GM12878 (cell line): Measurements from ENCODE around the gene GTF3A. TPM values are rescaled to one million over a fixed set of nuclear protein-coding genes. Genes with fewer than 3 reads are reported as not detected.
A peak's percentile ranks its signal among the peaks of the same experiment; 100 is the strongest.

Source experiments
- ATAC-seq: fragments of 200-7000 bp; cut with Tn5 transposase; 3 replicates; pipeline ENCODE4 v1.9.1; 2020; ENCODE audit warnings: mild to moderate bottlenecking, moderate library complexity
- BruUV-seq: library from RNA; stranded (reverse); fragments of 400-500 nt; replicated peaks from 2 replicates; lab custom pipeline; 2021; lab: Mats Ljungman, UMichigan
- CTCF ChIA-PET: fragments of 300-600 bp; sonication (Branson Sonifier 250); formaldehyde crosslinking; extraction: SDS; loops from one replicate; lab custom pipeline; 2021; ENCODE audit warnings: inconsistent platforms; lab: Yijun Ruan, JAX
- POLR2A ChIA-PET: fragments of 350-600 bp; formaldehyde crosslinking; extraction: SDS; loops from one replicate; lab custom pipeline; 2021; ENCODE audit warnings: inconsistent platforms; lab: Charles Lee
- RAD21 ChIA-PET: fragments of 300-600 bp; sonication (Branson Sonifier 250); formaldehyde crosslinking; loops from one replicate; lab custom pipeline; 2023; ENCODE audit warnings: antibody characterized with exemption; ENCODE audit not compliant: unreplicated experiment; lab: Charles Lee
- SMC1A ChIA-PET: fragments of 300-600 bp; sonication (Branson Sonifier 250); formaldehyde crosslinking; loops from one replicate; lab custom pipeline; 2023; ENCODE audit not compliant: unreplicated experiment, uncharacterized antibody; lab: Charles Lee
- DNase-seq: peaks from one replicate; pipeline ENCODE4 v3.0.0-alpha.2; 2011; ENCODE audit warnings: low read depth, low spot score
- FAIRE-seq: peaks from 3 replicates; lab custom pipeline; 2011; peaks lifted over from hg19 to GRCh38; lab: Jason Lieb, UNC
- H2AFZ ChIP-seq: 2 replicates; pipeline ENCODE4 v1.6.0; 2011; ENCODE audit warnings: low read depth, low read length, control low read depth; ENCODE audit not compliant: control insufficient read depth
- H3K27ac ChIP-seq: 2 replicates; pipeline ENCODE4 v1.5.1; 2011; ENCODE audit warnings: control low read depth; ENCODE audit not compliant: control insufficient read depth, insufficient read depth
- H3K27me3 ChIP-seq, 2 experiments: replicated peaks in 1 of 2; 2 replicates each; pipeline versions ENCODE4 v1.6.0 to v1.6.1; 2011; ENCODE audit warnings: low read length in 1 of 2; ENCODE audit not compliant: control insufficient read depth in 2 of 2, insufficient read depth in 2 of 2
- H3K36me3 ChIP-seq, 2 experiments: 2 replicates each; pipeline ENCODE4 v1.5.1; 2011; ENCODE audit warnings: low read length in 1 of 2; ENCODE audit not compliant: control insufficient read depth in 2 of 2, insufficient read depth in 2 of 2
- H3K4me1 ChIP-seq: 2 replicates; pipeline ENCODE4 v1.6.1; 2011; ENCODE audit warnings: mild to moderate bottlenecking, low read length, moderate library complexity, mixed read lengths; ENCODE audit not compliant: control insufficient read depth, insufficient read depth
- H3K4me2 ChIP-seq: 2 replicates; pipeline ENCODE4 v1.6.0; 2011; ENCODE audit warnings: control low read depth; ENCODE audit not compliant: control insufficient read depth, insufficient read depth
- H3K4me3 ChIP-seq: fragments of 200-600 bp; sonication (generic); 2 replicates; pipeline ENCODE4 v1.5.1; 2016
- H3K79me2 ChIP-seq: 2 replicates; pipeline ENCODE4 v1.6.0; 2011; ENCODE audit warnings: low read length; ENCODE audit not compliant: control insufficient read depth, insufficient read depth
- H3K9ac ChIP-seq: 2 replicates; pipeline ENCODE4 v1.8.0; 2011; ENCODE audit warnings: low read length, control low read depth, mixed read lengths; ENCODE audit not compliant: control insufficient read depth, insufficient read depth
- H3K9me3 ChIP-seq: replicated peaks from 3 replicates; pipeline ENCODE4 v1.5.1; 2011; ENCODE audit warnings: mild to moderate bottlenecking, low read length; ENCODE audit not compliant: control insufficient read depth, insufficient read depth
- H4K20me1 ChIP-seq: 2 replicates; pipeline ENCODE4 v1.6.0; 2011; ENCODE audit not compliant: control insufficient read depth, insufficient read depth
- CTCF ChIP-seq, 3 experiments: IDR thresholded peaks in 2 of 3; conservative IDR thresholded peaks in 1 of 3; 2 replicates each; pipeline ENCODE4 v1.5.1; 2011; ENCODE audit warnings: low read depth in 3 of 3, low read length in 3 of 3, mild to moderate bottlenecking in 3 of 3, control low read depth in 2 of 3, moderate library complexity in 2 of 3, inconsistent platforms in 1 of 3, mixed read lengths in 1 of 3; ENCODE audit not compliant: control insufficient read depth in 2 of 3, insufficient read depth in 1 of 3; ENCODE audit errors: extremely low read depth in 1 of 3
- ELK1 ChIP-seq: IDR thresholded peaks from 2 replicates; pipeline ENCODE4 v1.6.1; 2012; ENCODE audit warnings: low read depth, low read length, improper control_type of control experiment
- POLR2AphosphoS2 ChIP-seq: IDR thresholded peaks from 2 replicates; pipeline ENCODE4 v1.6.1; 2011; ENCODE audit warnings: low read depth, mild to moderate bottlenecking, low read length, improper control_type of control experiment, moderate library complexity
- WGBS: methylation state at CpG from one replicate; pipeline ENCODE4 v1.1.6; 2016; ENCODE audit warnings: low lambda C conversion rate; ENCODE audit not compliant: insufficient replicate concordance, insufficient coverage; ENCODE audit errors: missing lambda C conversion rate; 5-methylcytosine and 5-hydroxymethylcytosine counted together
- in situ Hi-C: fragments of 300-500 bp; cut with MboI; formaldehyde crosslinking; loops from 9 replicates; pipeline ENCODE4 v1.14.3; 2018; ENCODE audit warnings: mixed read lengths
- intact Hi-C: fragments of 100-400 bp; cut with micrococcal nuclease; formaldehyde crosslinking; loops from one replicate; pipeline ENCODE4 v1.14.2; 2022; ENCODE audit not compliant: unreplicated experiment
- polyA plus RNA-seq, 11 experiments: library from polyadenylated mRNA; depleted of rRNA in 4 of 11; unstranded in 6 of 11; stranded (reverse) in 5 of 11; fragments of >200 nt; fragmentation: Nextera tagmentation in 4 of 11; fragmentation: Illumina TruSeq in 1 of 11; extraction: Ambion mirVana in 4 of 11; extraction: Trizol in 1 of 11; gene quantifications; 1 replicate in 1 of 11; 2 replicates in 10 of 11; pipeline versions ENCODE4 v1.2.1 to v1.2.3, GENCODE V29; 2011 to 2016; ENCODE audit warnings: inconsistent platforms in 2 of 11, missing spikeins in 2 of 11, low read depth in 1 of 11
- total RNA-seq, 4 experiments: library from RNA; depleted of rRNA in 3 of 4; stranded (reverse); fragments of >200 nt in 3 of 4; fragmentation: Illumina TruSeq in 1 of 4; extraction: Trizol in 1 of 4; gene quantifications; 2 replicates each; pipeline versions ENCODE4 v1.2.1 to v1.2.3, GENCODE V29; 2013 to 2021

The GTF3A gene
- total and polyA plus RNA-seq, 10 of the 15 experiments (the other 5 are each of a cell fraction or from before 2014, with no cell fraction given), result 74.2 to 524 (median 216) TPM

- H3K9me3 ChIP-seq, result no peaks in the 10 kb centered on the region
- ATAC-seq (no peak), DNase-seq (no peak), FAIRE-seq (no peak)
- BruUV-seq, result no TSS peak
- ChIA-PET SMC1A (interaction anchor here (1.0 to 3.6 kb wide), 2 partner anchors 13 to 22 kb away, joined by 5 to 41 read pairs; partner anchors contain the start of gene GTF3A), RAD21 (interaction anchor here (4.8 kb wide), 1 partner anchor 22 kb away, joined by 32 read pairs; the partner anchor contains the start of gene GTF3A), POLR2A (interaction anchor here (0.5 to 2.6 kb wide), 4 partner anchors 14 to 173 kb away, joined by 3 to 16 read pairs (median 8); partner anchors contain the start of genes GTF3A and LNX2), CTCF (interaction anchor here (0.9 to 6.0 kb wide), 4 partner anchors 10 to 382 kb away, joined by 3 to 30 read pairs (median 3); partner anchors contain the start of gene GTF3A)
- no peaks in the 10 kb centered on the region for H4K20me1 ChIP-seq
- H3K4me2 ChIP-seq, result peak overlapping the region; percentile 98
- H3K4me3 ChIP-seq, result peak overlapping the region; percentile 44; the same call in 1 of the 2 replicates
- H3K79me2 ChIP-seq, result peaks cover 22% of the 10 kb centered on the region
- intact Hi-C loops (no loop called here), in situ Hi-C loops (no loop called here)
- no peak overlapping the region; the same call in 1 of the 2 replicates for H3K9ac ChIP-seq
- H3K27ac ChIP-seq, result no peak overlapping the region; the same call in 1 of the 2 replicates
- no peaks in the 10 kb centered on the region for H3K27me3 ChIP-seq
- WGBS, result 99% methylated on average over 4 of the region's 4 CpGs
- no peak overlapping the region for H2AFZ ChIP-seq
- no peaks in the 10 kb centered on the region for H3K36me3 ChIP-seq
- H3K4me1 ChIP-seq, result peaks cover 11% of the 10 kb centered on the region
- TF ChIP-seq CTCF (IDR thresholded peaks at IDR 0.05 in 2 of 3, conservative IDR thresholded peaks at IDR 0.05 in 1 of 3; ENCODE audit: control insufficient read depth in 2 of 3, extremely low read depth in 1 of 3, insufficient read depth in 1 of 3, low read depth in 3 of 3, low read length in 3 of 3), result no peak
- TF ChIP-seq ELK1, result no peak
- TF ChIP-seq POLR2AphosphoS2, result no peak
These were observed 23.9 kb downstream of the GTF3A start for GRCh38 chr13:27448308-27448707.
